ENCODE data around the gene LRRC26.

Gene LRRC26, protein sequence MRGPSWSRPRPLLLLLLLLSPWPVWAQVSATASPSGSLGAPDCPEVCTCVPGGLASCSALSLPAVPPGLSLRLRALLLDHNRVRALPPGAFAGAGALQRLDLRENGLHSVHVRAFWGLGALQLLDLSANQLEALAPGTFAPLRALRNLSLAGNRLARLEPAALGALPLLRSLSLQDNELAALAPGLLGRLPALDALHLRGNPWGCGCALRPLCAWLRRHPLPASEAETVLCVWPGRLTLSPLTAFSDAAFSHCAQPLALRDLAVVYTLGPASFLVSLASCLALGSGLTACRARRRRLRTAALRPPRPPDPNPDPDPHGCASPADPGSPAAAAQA

DNA sequence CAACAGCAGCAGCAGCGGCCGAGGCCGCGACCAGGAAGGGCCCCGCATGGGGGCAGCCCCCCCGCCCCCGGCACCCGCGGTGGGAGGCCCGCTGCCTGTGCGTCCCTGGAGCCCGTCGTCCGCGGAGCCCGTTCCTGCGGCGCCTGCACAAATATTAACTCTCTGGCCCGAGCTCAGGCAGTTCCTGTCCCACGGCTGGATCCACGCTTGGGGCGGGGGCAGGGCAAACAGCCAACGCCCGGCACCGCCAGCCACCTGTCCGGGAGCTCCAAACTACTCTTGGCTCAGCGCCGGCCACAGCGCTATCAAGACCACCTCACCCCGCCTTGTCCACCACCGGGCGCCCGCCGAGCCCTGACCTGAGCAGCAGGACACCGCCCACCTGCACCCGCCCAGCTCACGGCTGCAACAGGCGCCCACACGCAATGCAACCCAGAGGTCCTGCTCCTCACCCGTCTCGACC, at the start of gene LRRC26:
Gene LRRC26, minus strand, starts transcription at position 156 of the 463 bp plus-strand sequence. Its CDS starts 108 bp downstream, at position 48.
- no peak for DNase-seq (ENCODE audit: low spot score)

DNA sequence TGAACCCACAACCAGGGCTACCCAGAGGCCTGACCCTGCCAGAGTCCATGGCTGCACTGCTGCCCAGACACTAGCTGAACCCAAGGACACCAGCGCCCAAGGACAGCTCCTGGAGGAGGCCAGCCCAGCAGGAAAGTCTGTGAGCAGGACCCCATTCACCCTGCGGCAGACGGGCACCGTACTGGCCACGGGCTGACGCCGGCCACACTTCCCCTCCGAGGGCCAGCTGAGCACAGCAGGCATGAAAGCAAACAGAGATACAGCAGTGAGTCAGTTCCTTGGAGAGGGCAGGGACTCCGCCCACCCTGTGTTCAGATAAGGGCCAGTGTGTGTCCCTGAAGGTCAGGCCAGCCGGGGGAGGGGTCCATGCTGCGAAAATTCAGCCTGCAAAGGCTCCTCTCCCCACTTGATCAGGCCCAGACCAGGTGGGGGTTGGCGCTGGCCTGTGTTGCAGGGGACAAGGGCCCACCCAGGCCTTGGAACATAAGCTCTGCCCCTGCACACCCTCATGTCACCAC, 49.0 kb upstream of the LRRC26 start:
- DNase-seq (ENCODE audit: low spot score) = no peak

GRCh38 chr9:137218212-137218753, 48.4 kb upstream of the LRRC26 start:
- no peak for DNase-seq (ENCODE audit: low spot score)

GRCh38 chr9:137217276-137218211, 47.7 kb upstream of the LRRC26 start:
- DNase-seq (ENCODE audit: low spot score) = peak; percentile 72

GRCh38 chr9:137216188-137216965, 46.5 kb upstream of the LRRC26 start:
- DNase-seq (ENCODE audit: low spot score) = no peak

GRCh38 chr9:137215196-137215986, 45.5 kb upstream of the LRRC26 start:
- no peak for DNase-seq (ENCODE audit: low spot score)

GRCh38 chr9:137214620-137215019, 44.8 kb upstream of the LRRC26 start:
- DNase-seq (ENCODE audit: low spot score) = no peak

- no peak for DNase-seq (ENCODE audit: low spot score)
Observed at GRCh38 chr9:137213160-137214060, 43.6 kb upstream of the LRRC26 start.

DNA sequence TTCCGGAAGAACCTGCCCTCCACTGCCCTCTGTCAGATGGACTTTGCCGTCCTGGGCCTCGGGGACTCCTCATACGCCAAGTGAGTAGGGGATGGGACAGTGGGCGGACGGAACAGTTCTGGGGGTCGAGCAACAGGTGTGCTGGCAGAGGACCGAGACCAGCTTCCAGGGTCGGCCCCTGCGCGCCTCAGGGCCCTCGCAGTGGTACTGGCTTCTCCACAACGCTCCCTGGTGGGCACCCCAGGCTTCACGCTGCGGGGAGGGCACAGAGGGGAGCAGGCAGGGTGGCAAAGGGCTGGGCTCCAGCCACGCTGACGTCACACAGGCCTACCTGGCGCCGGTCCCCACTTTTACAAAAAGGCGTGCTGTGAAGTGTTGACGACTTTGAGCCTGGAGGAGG, 42.7 kb upstream of the LRRC26 start:
- no peak for DNase-seq (ENCODE audit: low spot score)

- no peak for DNase-seq (ENCODE audit: low spot score)
Observed at GRCh38 chr9:137211532-137211931, 41.7 kb upstream of the LRRC26 start.

DNA sequence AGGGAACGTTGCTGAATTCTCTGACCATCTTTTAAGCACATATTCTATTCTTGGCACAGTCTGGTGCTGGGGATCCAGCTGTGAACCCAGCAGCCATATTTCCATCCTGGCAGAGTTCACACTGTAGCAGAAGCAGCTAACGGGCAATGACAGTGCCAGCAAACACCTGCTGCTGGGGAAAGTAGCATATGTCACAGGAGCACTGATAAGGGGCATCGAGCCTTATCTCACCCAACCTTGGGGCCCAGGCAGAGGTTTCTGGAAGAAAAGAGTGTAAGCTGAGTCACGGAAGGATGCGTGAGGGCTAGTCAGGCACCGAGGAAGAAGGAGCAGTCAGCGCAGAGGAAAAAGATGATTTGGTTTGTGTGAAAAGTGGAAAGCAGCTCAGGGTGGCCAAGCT, 36.8 kb upstream of the LRRC26 start:
- no peak for DNase-seq (ENCODE audit: low spot score)

GRCh38 chr9:137205126-137206069, 35.5 kb upstream of the LRRC26 start, which contains the start of the genes NDOR1 and TMEM203:
TSS of gene NDOR1 (plus strand) at chr9:137205700. CDS start at chr9:137205778, 78 bp downstream.
TSS of gene TMEM203 (minus strand) at chr9:137205648. CDS start at chr9:137205414, 234 bp downstream.
- peak; percentile 94 for DNase-seq (ENCODE audit: low spot score)

DNA sequence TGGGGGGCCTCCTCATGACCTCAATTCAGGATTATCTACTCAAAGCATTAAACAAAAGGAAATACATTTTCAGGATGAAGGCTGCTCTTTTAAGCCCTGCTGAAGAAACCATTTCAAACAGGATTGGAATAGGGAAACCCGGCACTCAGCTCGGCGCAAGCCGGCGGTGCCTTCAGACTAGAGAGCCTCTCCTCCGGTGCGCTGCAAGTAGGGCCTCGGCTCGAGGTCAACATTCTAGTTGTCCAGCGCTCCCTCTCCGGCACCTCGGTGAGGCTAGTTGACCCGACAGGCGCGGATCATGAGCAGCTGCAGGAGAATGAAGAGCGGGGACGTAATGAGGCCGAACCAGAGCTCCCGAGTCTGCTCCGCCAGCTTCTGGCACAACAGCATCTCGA, 34.9 kb upstream of the LRRC26 start:
- DNase-seq (ENCODE audit: low spot score) = no peak

DNA sequence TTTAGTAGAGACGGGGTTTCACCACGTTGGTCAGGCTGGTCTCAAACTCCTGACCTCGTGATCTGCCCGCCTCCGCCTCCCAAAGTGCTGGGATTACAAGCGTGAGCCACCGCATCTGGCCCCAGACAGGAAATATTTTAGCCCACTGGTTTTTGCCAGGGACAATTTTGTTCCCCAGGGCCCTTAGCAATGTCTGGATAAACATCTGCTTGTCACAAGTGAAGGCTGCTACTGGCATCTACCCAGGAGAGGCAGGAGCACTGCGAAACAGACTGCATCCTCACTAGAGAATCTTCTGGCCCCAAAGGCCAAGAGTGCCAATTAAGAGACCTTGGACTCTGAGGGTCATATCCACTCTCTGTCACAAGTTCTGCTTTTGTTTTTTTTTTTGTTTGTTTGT, 33.1 kb upstream of the LRRC26 start:
- DNase-seq (ENCODE audit: low spot score) = no peak

DNA sequence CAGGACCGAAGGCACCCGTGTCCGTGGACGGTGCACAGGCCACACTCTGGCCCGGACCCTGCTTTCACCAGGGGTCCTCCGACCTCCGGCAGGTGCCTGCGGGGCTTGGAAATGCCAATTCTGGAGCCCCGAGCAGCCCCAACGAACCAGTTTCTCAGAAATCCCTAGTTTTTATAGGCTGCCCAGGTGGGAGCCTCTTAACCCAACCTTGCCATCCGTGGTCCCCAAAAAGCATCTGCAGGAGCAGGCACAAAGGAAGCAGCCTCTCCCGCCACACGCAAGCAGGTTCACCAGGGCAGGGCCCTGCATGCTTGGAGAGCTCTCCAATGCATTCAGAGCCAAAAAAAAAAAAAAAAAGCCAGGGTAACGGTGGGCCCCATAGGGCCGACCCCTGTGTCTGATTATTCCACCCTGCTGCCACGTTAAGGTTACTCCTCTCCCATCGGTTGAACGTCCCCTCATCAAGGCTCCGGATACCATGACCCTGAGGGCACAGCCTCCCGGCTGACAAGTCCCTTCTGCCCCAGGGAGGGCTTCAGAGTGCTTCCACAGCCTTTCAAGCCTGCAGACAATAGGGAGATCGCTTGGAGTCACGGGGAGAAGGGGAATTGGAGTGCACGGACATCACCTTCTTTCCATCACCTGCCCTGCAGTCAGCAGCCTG, 31.5 kb upstream of the LRRC26 start:
- DNase-seq (ENCODE audit: low spot score) = no peak

GRCh38 chr9:137200311-137201204, 30.7 kb upstream of the LRRC26 start, which contains the start of gene TPRN:
TSS of gene TPRN (minus strand) at chr9:137200741. CDS start at chr9:137200711, 30 bp downstream.
- peak; percentile 100 for DNase-seq (ENCODE audit: low spot score)

Data from AG08395 (cell line).